HG03558 (cell line): ENCODE data around the gene SND1.
"Not testable (repeated sequence)": the region's sequence is repeated elsewhere in the genome, so short reads cannot be mapped to it uniquely, and the experiment has no call there.

Experiments used
- ATAC-seq: cut with Tn5 transposase; IDR thresholded peaks from one replicate; pipeline ENCODE4 v1.9.1; 2021; ENCODE audit warnings: moderate number of reproducible peaks; ENCODE audit not compliant: unreplicated experiment; ENCODE audit errors: extremely low read depth

The SND1 gene

GRCh38 chr7:127819975-127820731 is 168.2 kb downstream of the SND1 start:
- ATAC-seq: no peak

GRCh38 chr7:127820732-127821085 is 168.7 kb downstream of the SND1 start:
- ATAC-seq: no peak

GRCh38 chr7:127821146-127821545 is 169.2 kb downstream of the SND1 start:
- ATAC-seq: no peak

GRCh38 chr7:127822822-127823508 is 171.0 kb downstream of the SND1 start:
- ATAC-seq: no peak

GRCh38 chr7:127824682-127825081 is 172.7 kb downstream of the SND1 start:
- no peak for ATAC-seq

- no peak for ATAC-seq
These were observed 177.0 kb downstream of the SND1 start for GRCh38 chr7:127828843-127829500.

GRCh38 chr7:127831318-127832219 is 179.6 kb downstream of the SND1 start:
- no peak for ATAC-seq

- no peak for ATAC-seq
These were observed 180.6 kb downstream of the SND1 start for GRCh38 chr7:127832592-127832991.

- no peak for ATAC-seq
These were observed 181.6 kb downstream of the SND1 start for GRCh38 chr7:127833641-127834040.

GRCh38 chr7:127835679-127836078 is 183.7 kb downstream of the SND1 start:
- no peak for ATAC-seq

- not testable (repeated sequence) for ATAC-seq
These were observed 185.9 kb downstream of the SND1 start for GRCh38 chr7:127837816-127838410.

GRCh38 chr7:127838816-127839415 is 186.9 kb downstream of the SND1 start:
- no peak for ATAC-seq

GRCh38 chr7:127840226-127840951 is 188.4 kb downstream of the SND1 start:
- ATAC-seq: no peak

GRCh38 chr7:127844165-127844564 is 192.2 kb downstream of the SND1 start:
- ATAC-seq: no peak

GRCh38 chr7:127844707-127845331 is 192.8 kb downstream of the SND1 start:
- ATAC-seq: no peak

GRCh38 chr7:127845522-127846214 is 193.7 kb downstream of the SND1 start:
- no peak for ATAC-seq

GRCh38 chr7:127847641-127848040 is 195.6 kb downstream of the SND1 start:
- no peak for ATAC-seq

GRCh38 chr7:127848241-127848640 is 196.2 kb downstream of the SND1 start:
- ATAC-seq: no peak
